ENCODE results near the gene NCR2. TPM values are rescaled to one million over a fixed set of nuclear protein-coding genes. Genes with fewer than 3 reads are reported as not detected.

Gene NCR2
- total and polyA plus RNA-seq, 2 of the 13 experiments (the other 11 are each of a cell fraction or from before 2014, with no cell fraction given), result not detected

- TF ChIP-seq BORCS8-MEF2B (CRISPR knock-in tag; IDR thresholded peaks at IDR 0.05) (0 out of 2 replicates have a peak, but pooled peaks have one; percentile 72), RCOR2 (CRISPR knock-in tag; IDR thresholded peaks at IDR 0.05) (0 out of 2 replicates have a peak, but pooled peaks have one; percentile 16), ZNF253 (CRISPR knock-in tag; IDR thresholded peaks at IDR 0.05; ENCODE audit: borderline replicate concordance) (no peak; the same call in 1 of the 2 replicates), ZNF687 (CRISPR knock-in tag; IDR thresholded peaks at IDR 0.05) (peak; percentile 78), SPEN (CRISPR knock-in tag; IDR thresholded peaks at IDR 0.05; ENCODE audit: low read depth) (no peak; the same call in 1 of the 2 replicates), ZNF251 (CRISPR knock-in tag; IDR thresholded peaks at IDR 0.05) (no peak), ZFP1 (CRISPR knock-in tag; IDR thresholded peaks at IDR 0.05) (no peak), EHMT2 (IDR thresholded peaks at IDR 0.05; ENCODE audit: borderline replicate concordance, low read depth, low read length) (no peak), ZNF513 (CRISPR knock-in tag; conservative IDR thresholded peaks at IDR 0.05) (no peak), TERF1 (CRISPR knock-in tag; IDR thresholded peaks at IDR 0.05) (no peak), KIAA2018 (CRISPR knock-in tag; IDR thresholded peaks at IDR 0.05; ENCODE audit: borderline replicate concordance) (no peak), RORA (CRISPR knock-in tag; IDR thresholded peaks at IDR 0.05) (no peak), MIXL1 (CRISPR knock-in tag; IDR thresholded peaks at IDR 0.05) (peak; percentile 58; the same call in 1 of the 2 replicates)
These were observed 16.5 kb upstream of the NCR2 start (continued) for GRCh38 chr6:41318654-41319565.

All from HepG2 (cell line).